Liver (tissue), 9 donors: ENCODE results near the gene SEH1L. TPM values are rescaled to one million over a fixed set of nuclear protein-coding genes. Genes with fewer than 3 reads are reported as not detected.

Experiments used
- DNase-seq: peaks from one replicate; pipeline ENCODE4 v3.0.0-alpha.2; 2017; ENCODE audit warnings: low spot score
- H3K27ac ChIP-seq, 2 donors: one replicate each; pipeline ENCODE4 v1.7.0; 2013; ENCODE audit warnings: inconsistent platforms in 2 of 2, low read length in 2 of 2, control low read depth in 1 of 2, low read depth in 1 of 2, mild to moderate bottlenecking in 1 of 2
- H3K27me3 ChIP-seq, 4 donors: one replicate each; pipeline versions ENCODE4 v1.6.1 to v1.7.0; 2013; ENCODE audit warnings: low read length in 3 of 4, inconsistent platforms in 1 of 4, mild to moderate bottlenecking in 1 of 4, moderate library complexity in 1 of 4; ENCODE audit not compliant: control insufficient read depth in 4 of 4, insufficient read depth in 4 of 4
- H3K36me3 ChIP-seq, 4 donors: one replicate each; pipeline versions ENCODE4 v1.6.1 to v1.7.0; 2013; ENCODE audit warnings: low read length in 3 of 4, mild to moderate bottlenecking in 3 of 4, low read depth in 1 of 4, moderate library complexity in 1 of 4; ENCODE audit not compliant: control insufficient read depth in 4 of 4, insufficient read depth in 3 of 4
- H3K4me1 ChIP-seq, 4 donors: one replicate each; pipeline versions ENCODE4 v1.6.1 to v1.7.0; 2013; ENCODE audit warnings: low read length in 3 of 4, mild to moderate bottlenecking in 3 of 4, moderate library complexity in 1 of 4; ENCODE audit not compliant: control insufficient read depth in 4 of 4, insufficient read depth in 4 of 4
- H3K4me3 ChIP-seq, 3 donors: one replicate each; pipeline versions ENCODE4 v1.6.1 to v1.7.0; 2013; ENCODE audit warnings: low read length in 3 of 3, control low read depth in 1 of 3, low read depth in 1 of 3, mild to moderate bottlenecking in 1 of 3
- H3K9ac ChIP-seq, 2 donors: one replicate each; pipeline ENCODE4 v1.7.0; 2013; ENCODE audit warnings: low read length in 2 of 2, mild to moderate bottlenecking in 2 of 2, moderate library complexity in 2 of 2, control low read depth in 1 of 2, low read depth in 1 of 2
- H3K9me3 ChIP-seq, 4 donors: one replicate each; pipeline versions ENCODE4 v1.6.1 to v1.7.0; 2013; ENCODE audit warnings: low read length in 3 of 4; ENCODE audit not compliant: control insufficient read depth in 4 of 4
- ATF3 ChIP-seq: IDR thresholded peaks from 2 replicates; pipeline ENCODE4 v1.6.1; 2016; ENCODE audit warnings: antibody characterized with exemption
- CTCF ChIP-seq: fragments of 150-350 bp; IDR thresholded peaks from 2 replicates; pipeline ENCODE4 v1.5.1; 2017; ENCODE audit warnings: improper control_type of control experiment, low read depth, low read length; ENCODE audit not compliant: missing input control
- EGR1 ChIP-seq, 2 donors: IDR thresholded peaks; 2 replicates each; pipeline ENCODE4 v1.6.1; 2016 to 2018; ENCODE audit warnings: antibody characterized with exemption in 2 of 2, low read depth in 2 of 2
- FOXA1 ChIP-seq: IDR thresholded peaks from 2 replicates; pipeline ENCODE4 v1.6.1; 2016; ENCODE audit warnings: antibody characterized with exemption
- FOXA2 ChIP-seq: IDR thresholded peaks from 2 replicates; pipeline ENCODE4 v1.6.1; 2016; ENCODE audit warnings: antibody characterized with exemption
- GABPA ChIP-seq, 2 donors: IDR thresholded peaks in 1 of 2; conservative IDR thresholded peaks in 1 of 2; 2 replicates each; pipeline ENCODE4 v1.6.1; 2016; ENCODE audit warnings: antibody characterized with exemption in 2 of 2, mild to moderate bottlenecking in 1 of 2, moderate library complexity in 1 of 2
- HNF4G ChIP-seq: IDR thresholded peaks from 2 replicates; pipeline ENCODE4 v1.6.1; 2016; ENCODE audit warnings: antibody characterized with exemption
- JUND ChIP-seq, 2 donors: IDR thresholded peaks; 2 replicates each; pipeline ENCODE4 v1.6.1; 2016; ENCODE audit warnings: antibody characterized with exemption in 2 of 2
- NR2F2 ChIP-seq: IDR thresholded peaks from 2 replicates; pipeline ENCODE4 v1.6.1; 2016; ENCODE audit warnings: antibody characterized with exemption
- RAD21 ChIP-seq, 2 donors: IDR thresholded peaks; 2 replicates each; pipeline ENCODE4 v1.6.1; 2016; ENCODE audit warnings: antibody characterized with exemption in 2 of 2, mild to moderate bottlenecking in 2 of 2
- REST ChIP-seq: IDR thresholded peaks from 2 replicates; pipeline ENCODE4 v1.6.1; 2016; ENCODE audit warnings: antibody characterized with exemption, mild to moderate bottlenecking
- RXRA ChIP-seq, 2 donors: IDR thresholded peaks; 2 replicates each; pipeline ENCODE4 v1.6.1; 2017 to 2018; ENCODE audit warnings: antibody characterized with exemption in 2 of 2, mild to moderate bottlenecking in 1 of 2
- SP1 ChIP-seq: IDR thresholded peaks from 2 replicates; pipeline ENCODE4 v1.6.1; 2018; ENCODE audit warnings: antibody characterized with exemption, mild to moderate bottlenecking
- TAF1 ChIP-seq: conservative IDR thresholded peaks from 2 replicates; pipeline ENCODE4 v1.6.1; 2016; ENCODE audit warnings: antibody characterized with exemption, mild to moderate bottlenecking
- YY1 ChIP-seq: IDR thresholded peaks from 2 replicates; pipeline ENCODE4 v1.6.1; 2016; ENCODE audit warnings: antibody characterized with exemption, mild to moderate bottlenecking
- ZBTB33 ChIP-seq: IDR thresholded peaks from 2 replicates; pipeline ENCODE4 v1.6.1; 2016; ENCODE audit warnings: antibody characterized with exemption
- WGBS: extraction: QIAGEN DNeasy Blood & Tissue Kit; methylation state at CpG from one replicate; pipeline ENCODE4 v1.1.7; 2013; 5-methylcytosine and 5-hydroxymethylcytosine counted together
- polyA plus RNA-seq, 2 donors: library from polyadenylated mRNA; stranded (reverse) in 1 of 2; unstranded in 1 of 2; fragments of 200-250 nt in 1 of 2; fragments of >200 nt in 1 of 2; fragmentation: Nextera tagmentation in 1 of 2; extraction: Ambion mirVana in 1 of 2; gene quantifications; one replicate each; pipeline versions ENCODE4 v1.2.1 to v1.2.3, GENCODE V29; 2013 to 2015
- total RNA-seq, 2 donors: library from RNA; depleted of rRNA; stranded (reverse); fragments of >200 nt; gene quantifications; one replicate each; pipeline ENCODE4 v1.2.3, GENCODE V29; 2014
- donor health status: healthy.
- donor health status: healthy.
- donor health status: healthy.
- donor health status: healthy.
- donor health status: healthy.

Gene SEH1L
- total and polyA plus RNA-seq, 4 donors, result 12.2 to 28.5 (median 16.8) TPM

- Histone ChIP-seq H3K4me1 (peaks cover 0 to 3% (median 0%) of the 10 kb centered on the region in 4 donors), H3K4me3 (no peak overlapping the region), H3K27me3 (no peaks in the 10 kb centered on the region), H3K36me3 (peaks cover 3 to 28% (median 20%) of the 10 kb centered on the region in 4 donors), H3K27ac (no peak overlapping the region), H3K9me3 (no peaks in the 10 kb centered on the region), H3K9ac (no peak overlapping the region)
- WGBS, result 83% methylated on average over 6 of the region's 6 CpGs
- DNase-seq, result no peak
- TF ChIP-seq HNF4G, result no peak
- TF ChIP-seq EGR1 (IDR thresholded peaks at IDR 0.05; ENCODE audit: low read depth in 2 of 2), result no peak
- no peak for TF ChIP-seq NR2F2
- no peak for TF ChIP-seq ZBTB33
- no peak for TF ChIP-seq RAD21 (IDR thresholded peaks at IDR 0.05)
- no peak for TF ChIP-seq FOXA1
- TF ChIP-seq SP1, result no peak
Observed at GRCh38 chr18:12960853-12961397, 13.1 kb downstream of the SEH1L start.

GRCh38 chr18:12963069-12963468 lies 15.3 kb downstream of the SEH1L start:
- Histone ChIP-seq H3K9me3 (no peaks in the 10 kb centered on the region), H3K36me3 (peaks cover 3 to 24% (median 20%) of the 10 kb centered on the region in 4 donors), H3K4me3 (no peak overlapping the region), H3K27ac (no peak overlapping the region), H3K27me3 (no peaks in the 10 kb centered on the region), H3K4me1 (peaks cover 0 to 3% (median 0%) of the 10 kb centered on the region in 4 donors), H3K9ac (no peak overlapping the region)
- TF ChIP-seq FOXA2 (no peak), GABPA (IDR thresholded peaks at IDR 0.05 in 1 of 2, conservative IDR thresholded peaks at IDR 0.05 in 1 of 2) (no peak), RXRA (IDR thresholded peaks at IDR 0.05) (no peak), YY1 (no peak), REST (no peak), TAF1 (no peak), ATF3 (no peak), NR2F2 (no peak), JUND (IDR thresholded peaks at IDR 0.05) (no peak), ZBTB33 (no peak), CTCF (no peak), EGR1 (IDR thresholded peaks at IDR 0.05; ENCODE audit: low read depth in 2 of 2) (no peak), SP1 (no peak), HNF4G (no peak), RAD21 (IDR thresholded peaks at IDR 0.05) (no peak)
- DNase-seq, result no peak
- 94% methylated on average over 1 of the region's 1 CpG for WGBS
